Liver (tissue), 3 donors: ENCODE measurements around the gene NARF.

ENCODE experiments used
- EGR1 ChIP-seq, 2 donors: IDR thresholded peaks; 2 replicates each; pipeline ENCODE4 v1.6.1; 2016 to 2018; ENCODE audit warnings: antibody characterized with exemption in 2 of 2, low read depth in 2 of 2
- SP1 ChIP-seq: IDR thresholded peaks from 2 replicates; pipeline ENCODE4 v1.6.1; 2018; ENCODE audit warnings: antibody characterized with exemption, mild to moderate bottlenecking
- TAF1 ChIP-seq: conservative IDR thresholded peaks from 2 replicates; pipeline ENCODE4 v1.6.1; 2016; ENCODE audit warnings: antibody characterized with exemption, mild to moderate bottlenecking
- YY1 ChIP-seq: IDR thresholded peaks from 2 replicates; pipeline ENCODE4 v1.6.1; 2016; ENCODE audit warnings: antibody characterized with exemption, mild to moderate bottlenecking
- TF ChIP-seq, protein P1 (sequence below): fragments of 150-350 bp; IDR thresholded peaks from 2 replicates; pipeline ENCODE4 v1.5.1; 2017; ENCODE audit warnings: improper control_type of control experiment, low read depth, low read length; ENCODE audit not compliant: missing input control
- TF ChIP-seq, protein P2 (sequence below): IDR thresholded peaks from 2 replicates; pipeline ENCODE4 v1.6.1; 2016; ENCODE audit warnings: antibody characterized with exemption
- TF ChIP-seq, protein P3 (sequence below): IDR thresholded peaks from 2 replicates; pipeline ENCODE4 v1.6.1; 2016; ENCODE audit warnings: antibody characterized with exemption
- TF ChIP-seq, protein P4 (sequence below): IDR thresholded peaks from 2 replicates; pipeline ENCODE4 v1.6.1; 2016; ENCODE audit warnings: antibody characterized with exemption, mild to moderate bottlenecking
- donor health status: healthy.
- donor health status: healthy.

DNA sequence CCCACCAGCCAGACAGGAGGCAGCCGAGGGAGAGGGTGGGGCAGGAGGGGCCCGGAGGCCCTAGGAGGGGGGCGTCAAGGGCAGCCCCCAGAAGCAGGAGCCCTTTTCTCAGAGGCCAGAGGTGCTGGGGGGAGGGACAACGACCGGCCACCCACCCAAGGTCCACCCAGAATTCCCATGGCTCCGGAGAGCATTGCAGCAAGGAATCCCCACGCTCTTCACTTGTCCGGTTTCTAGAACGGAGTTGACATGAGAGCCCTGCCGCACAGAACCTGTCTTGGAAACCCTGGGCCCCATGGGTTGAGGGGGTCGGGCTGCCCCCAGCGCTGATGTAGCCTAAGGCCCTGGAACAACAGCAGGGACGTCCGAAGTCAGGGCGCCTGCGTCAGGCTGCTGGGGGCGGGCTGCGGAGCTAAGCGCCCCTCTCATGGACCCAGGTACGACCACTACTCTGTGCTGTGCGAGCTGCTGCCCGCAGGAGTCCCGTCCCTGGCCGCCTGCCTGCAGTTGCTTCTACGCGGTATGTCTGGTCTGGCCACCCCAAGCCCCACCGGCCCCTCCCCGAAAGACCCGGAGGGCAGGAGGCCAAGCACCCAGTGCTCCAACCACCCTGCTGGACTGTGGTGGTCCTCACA lies 19.2 kb upstream of the NARF start:
- TF ChIP-seq EGR1 (IDR thresholded peaks at IDR 0.05; ENCODE audit: low read depth in 2 of 2): no peak
- TF ChIP-seq, protein P1, sequence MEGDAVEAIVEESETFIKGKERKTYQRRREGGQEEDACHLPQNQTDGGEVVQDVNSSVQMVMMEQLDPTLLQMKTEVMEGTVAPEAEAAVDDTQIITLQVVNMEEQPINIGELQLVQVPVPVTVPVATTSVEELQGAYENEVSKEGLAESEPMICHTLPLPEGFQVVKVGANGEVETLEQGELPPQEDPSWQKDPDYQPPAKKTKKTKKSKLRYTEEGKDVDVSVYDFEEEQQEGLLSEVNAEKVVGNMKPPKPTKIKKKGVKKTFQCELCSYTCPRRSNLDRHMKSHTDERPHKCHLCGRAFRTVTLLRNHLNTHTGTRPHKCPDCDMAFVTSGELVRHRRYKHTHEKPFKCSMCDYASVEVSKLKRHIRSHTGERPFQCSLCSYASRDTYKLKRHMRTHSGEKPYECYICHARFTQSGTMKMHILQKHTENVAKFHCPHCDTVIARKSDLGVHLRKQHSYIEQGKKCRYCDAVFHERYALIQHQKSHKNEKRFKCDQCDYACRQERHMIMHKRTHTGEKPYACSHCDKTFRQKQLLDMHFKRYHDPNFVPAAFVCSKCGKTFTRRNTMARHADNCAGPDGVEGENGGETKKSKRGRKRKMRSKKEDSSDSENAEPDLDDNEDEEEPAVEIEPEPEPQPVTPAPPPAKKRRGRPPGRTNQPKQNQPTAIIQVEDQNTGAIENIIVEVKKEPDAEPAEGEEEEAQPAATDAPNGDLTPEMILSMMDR: no peak
- TF ChIP-seq, protein P2, sequence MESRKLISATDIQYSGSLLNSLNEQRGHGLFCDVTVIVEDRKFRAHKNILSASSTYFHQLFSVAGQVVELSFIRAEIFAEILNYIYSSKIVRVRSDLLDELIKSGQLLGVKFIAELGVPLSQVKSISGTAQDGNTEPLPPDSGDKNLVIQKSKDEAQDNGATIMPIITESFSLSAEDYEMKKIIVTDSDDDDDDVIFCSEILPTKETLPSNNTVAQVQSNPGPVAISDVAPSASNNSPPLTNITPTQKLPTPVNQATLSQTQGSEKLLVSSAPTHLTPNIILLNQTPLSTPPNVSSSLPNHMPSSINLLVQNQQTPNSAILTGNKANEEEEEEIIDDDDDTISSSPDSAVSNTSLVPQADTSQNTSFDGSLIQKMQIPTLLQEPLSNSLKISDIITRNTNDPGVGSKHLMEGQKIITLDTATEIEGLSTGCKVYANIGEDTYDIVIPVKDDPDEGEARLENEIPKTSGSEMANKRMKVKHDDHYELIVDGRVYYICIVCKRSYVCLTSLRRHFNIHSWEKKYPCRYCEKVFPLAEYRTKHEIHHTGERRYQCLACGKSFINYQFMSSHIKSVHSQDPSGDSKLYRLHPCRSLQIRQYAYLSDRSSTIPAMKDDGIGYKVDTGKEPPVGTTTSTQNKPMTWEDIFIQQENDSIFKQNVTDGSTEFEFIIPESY: no peak
- TF ChIP-seq, protein P3, sequence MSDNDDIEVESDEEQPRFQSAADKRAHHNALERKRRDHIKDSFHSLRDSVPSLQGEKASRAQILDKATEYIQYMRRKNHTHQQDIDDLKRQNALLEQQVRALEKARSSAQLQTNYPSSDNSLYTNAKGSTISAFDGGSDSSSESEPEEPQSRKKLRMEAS: no peak
- no peak for TF ChIP-seq TAF1
- TF ChIP-seq YY1: no peak
- TF ChIP-seq, protein P4, sequence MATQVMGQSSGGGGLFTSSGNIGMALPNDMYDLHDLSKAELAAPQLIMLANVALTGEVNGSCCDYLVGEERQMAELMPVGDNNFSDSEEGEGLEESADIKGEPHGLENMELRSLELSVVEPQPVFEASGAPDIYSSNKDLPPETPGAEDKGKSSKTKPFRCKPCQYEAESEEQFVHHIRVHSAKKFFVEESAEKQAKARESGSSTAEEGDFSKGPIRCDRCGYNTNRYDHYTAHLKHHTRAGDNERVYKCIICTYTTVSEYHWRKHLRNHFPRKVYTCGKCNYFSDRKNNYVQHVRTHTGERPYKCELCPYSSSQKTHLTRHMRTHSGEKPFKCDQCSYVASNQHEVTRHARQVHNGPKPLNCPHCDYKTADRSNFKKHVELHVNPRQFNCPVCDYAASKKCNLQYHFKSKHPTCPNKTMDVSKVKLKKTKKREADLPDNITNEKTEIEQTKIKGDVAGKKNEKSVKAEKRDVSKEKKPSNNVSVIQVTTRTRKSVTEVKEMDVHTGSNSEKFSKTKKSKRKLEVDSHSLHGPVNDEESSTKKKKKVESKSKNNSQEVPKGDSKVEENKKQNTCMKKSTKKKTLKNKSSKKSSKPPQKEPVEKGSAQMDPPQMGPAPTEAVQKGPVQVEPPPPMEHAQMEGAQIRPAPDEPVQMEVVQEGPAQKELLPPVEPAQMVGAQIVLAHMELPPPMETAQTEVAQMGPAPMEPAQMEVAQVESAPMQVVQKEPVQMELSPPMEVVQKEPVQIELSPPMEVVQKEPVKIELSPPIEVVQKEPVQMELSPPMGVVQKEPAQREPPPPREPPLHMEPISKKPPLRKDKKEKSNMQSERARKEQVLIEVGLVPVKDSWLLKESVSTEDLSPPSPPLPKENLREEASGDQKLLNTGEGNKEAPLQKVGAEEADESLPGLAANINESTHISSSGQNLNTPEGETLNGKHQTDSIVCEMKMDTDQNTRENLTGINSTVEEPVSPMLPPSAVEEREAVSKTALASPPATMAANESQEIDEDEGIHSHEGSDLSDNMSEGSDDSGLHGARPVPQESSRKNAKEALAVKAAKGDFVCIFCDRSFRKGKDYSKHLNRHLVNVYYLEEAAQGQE: no peak
- no peak for TF ChIP-seq SP1
